ENCODE results near the gene KCNH1.

GRCh38 chr1:210633140-210633539 lies 500.8 kb downstream of the KCNH1 start:
- no peak for TF ChIP-seq PRDM15 (CRISPR knock-in tag; IDR thresholded peaks at IDR 0.05)
- no peak for TF ChIP-seq NFE2L1 (CRISPR knock-in tag; IDR thresholded peaks at IDR 0.05)
- no peak for TF ChIP-seq STAT6 (CRISPR knock-in tag; conservative IDR thresholded peaks at IDR 0.05; ENCODE audit: low read depth)
- TF ChIP-seq ZNF263 (CRISPR knock-in tag; IDR thresholded peaks at IDR 0.05; ENCODE audit: low read depth), result no peak
- TF ChIP-seq CTCF (IDR thresholded peaks at IDR 0.05), result no peak
- no peak for TF ChIP-seq AFF4 (CRISPR knock-in tag; IDR thresholded peaks at IDR 0.05; ENCODE audit: borderline replicate concordance)
- TF ChIP-seq USF2 (CRISPR knock-in tag; IDR thresholded peaks at IDR 0.05), result no peak
- no peak for TF ChIP-seq HMGA2 (CRISPR knock-in tag; IDR thresholded peaks at IDR 0.05)
